ENCODE data around the gene NOL6. TPM values are rescaled to one million over a fixed set of nuclear protein-coding genes. Genes with fewer than 3 reads are reported as not detected.

Gene NOL6
- total RNA-seq, 1 experiment from 2014 or later = 75.1 TPM

GRCh38 chr9:33414889-33415500, 58.7 kb downstream of the NOL6 start:
- Histone ChIP-seq H3K9me3 (ENCODE audit: control insufficient read depth, insufficient read depth, low read depth, low read length) (no peaks in the 10 kb centered on the region), H3K4me3 (ENCODE audit: low read depth in 2 of 2, low read length in 2 of 2) (no peak overlapping the region), H3K27ac (ENCODE audit: low read length) (peak overlapping the region; percentile 44), H3K27me3 (ENCODE audit: control insufficient read depth, insufficient read depth, low read length) (no peaks in the 10 kb centered on the region), H3K36me3 (ENCODE audit: control insufficient read depth, insufficient read depth, low read length) (no peaks in the 10 kb centered on the region), H3K4me1 (ENCODE audit: control insufficient read depth, insufficient read depth, low read length) (peaks cover 27% of the 10 kb centered on the region)
- TF ChIP-seq SIN3A (IDR thresholded peaks at IDR 0.05; ENCODE audit: borderline replicate concordance, insufficient read depth, low read depth, low read length) (no peak), REST (IDR thresholded peaks at IDR 0.05; ENCODE audit: insufficient read depth in 1 of 2, low read depth in 2 of 2, low read length in 1 of 2) (no peak), POLR2AphosphoS5 (IDR thresholded peaks at IDR 0.05; ENCODE audit: low read depth, low read length) (no peak), TCF7L2 (IDR thresholded peaks at IDR 0.05; ENCODE audit: low read depth, low read length) (no peak), CTCF (IDR thresholded peaks at IDR 0.05) (no peak)
- ATAC-seq (peak; percentile 18; the same call in 1 of the 2 replicates), DNase-seq (ENCODE audit: low read depth, low spot score) (no peak)
- intact Hi-C loops (cut with micrococcal nuclease; ENCODE audit: unreplicated experiment) = no loop called here
- in situ Hi-C loops (cut with HindIII; ENCODE audit: low pct_unique_long_range_greater_than_20kb, low sequenced_read_pairs) = no loop called here
- CTCF ChIA-PET = interaction anchor here (0.8 to 2.5 kb wide), 6 partner anchors 12 to 52 kb away, joined by 3 to 11 read pairs (median 4); partner anchors contain the start of gene AQP7
- no TSS peak for BruUV-seq (replicated peaks)
- POLR2A ChIA-PET = no interaction called here

- H3K27ac ChIP-seq (ENCODE audit: low read length) = peak overlapping the region; percentile 48
- intact Hi-C loops (cut with micrococcal nuclease; ENCODE audit: unreplicated experiment) = no loop called here
- POLR2A ChIA-PET = no interaction called here
Measured at GRCh38 chr9:33414268-33414667, 59.5 kb downstream of the NOL6 start.

More at GRCh38 chr9:33414268-33414667, 59.5 kb downstream of the NOL6 start:
- H3K4me3 ChIP-seq (ENCODE audit: low read depth in 2 of 2, low read length in 2 of 2) = no peak overlapping the region
- TF ChIP-seq POLR2AphosphoS5 (IDR thresholded peaks at IDR 0.05; ENCODE audit: low read depth, low read length) (no peak), TCF7L2 (IDR thresholded peaks at IDR 0.05; ENCODE audit: low read depth, low read length) (no peak), CTCF (IDR thresholded peaks at IDR 0.05) (no peak), SIN3A (IDR thresholded peaks at IDR 0.05; ENCODE audit: borderline replicate concordance, insufficient read depth, low read depth, low read length) (no peak), REST (IDR thresholded peaks at IDR 0.05; ENCODE audit: insufficient read depth in 1 of 2, low read depth in 2 of 2, low read length in 1 of 2) (no peak)
- H3K27me3 ChIP-seq (ENCODE audit: control insufficient read depth, insufficient read depth, low read length) = no peaks in the 10 kb centered on the region
- H3K4me1 ChIP-seq (ENCODE audit: control insufficient read depth, insufficient read depth, low read length) = peaks cover 27% of the 10 kb centered on the region
- CTCF ChIA-PET = interaction anchor here (2.5 kb wide), 1 partner anchor 11 kb away, joined by 11 read pairs; the partner anchor contains the start of gene AQP7
- no TSS peak for BruUV-seq (replicated peaks)
- no peak for ATAC-seq
- in situ Hi-C loops (cut with HindIII; ENCODE audit: low pct_unique_long_range_greater_than_20kb, low sequenced_read_pairs) = no loop called here
- no peak for DNase-seq (ENCODE audit: low read depth, low spot score)
- H3K9me3 ChIP-seq (ENCODE audit: control insufficient read depth, insufficient read depth, low read depth, low read length) = no peaks in the 10 kb centered on the region
- H3K36me3 ChIP-seq (ENCODE audit: control insufficient read depth, insufficient read depth, low read length) = no peaks in the 10 kb centered on the region

Measured in Panc1 (cell line).